Activated T-helper 1 cell treated with Interleukin-2 at 50 U/mL for 16 hours (primary cell): ENCODE results near the gene F12.
"Not testable (repeated sequence)": the region's sequence is repeated elsewhere in the genome, so short reads cannot be mapped to it uniquely, and the experiment has no call there.

Experiments
- DNase-seq: peaks from one replicate; pipeline ENCODE4 v3.0.0-alpha.2; 2020; ENCODE audit warnings: low read depth

Gene F12

GRCh38 chr5:177386542-177386941 is 22.8 kb downstream of the F12 start:
- no peak for DNase-seq

- no peak for DNase-seq
Observed at GRCh38 chr5:177385720-177386119, 23.6 kb downstream of the F12 start.

GRCh38 chr5:177384134-177384533 is 25.2 kb downstream of the F12 start, which contains the start of gene SLC34A1:
TSS of gene SLC34A1 (plus strand) at chr5:177384434. CDS start at chr5:177385742, 1,308 bp downstream.
- DNase-seq = no peak

- DNase-seq = no peak
Observed at GRCh38 chr5:177383181-177383580, 26.2 kb downstream of the F12 start.

GRCh38 chr5:177382423-177383029 is 26.8 kb downstream of the F12 start:
- no peak for DNase-seq

GRCh38 chr5:177380805-177381126 is 28.6 kb downstream of the F12 start:
- no peak for DNase-seq

- no peak for DNase-seq
Observed at GRCh38 chr5:177378884-177379883, 30.2 kb downstream of the F12 start.

- DNase-seq = no peak
Observed at GRCh38 chr5:177377851-177378776, 31.2 kb downstream of the F12 start.

- no peak for DNase-seq
Observed at GRCh38 chr5:177376107-177376506, 33.3 kb downstream of the F12 start.

- not testable (repeated sequence) for DNase-seq
Observed at GRCh38 chr5:177375516-177375915, 33.8 kb downstream of the F12 start.

- no peak for DNase-seq
Observed at GRCh38 chr5:177374211-177374610, 35.2 kb downstream of the F12 start.

GRCh38 chr5:177373806-177374205 is 35.6 kb downstream of the F12 start:
- DNase-seq = no peak

GRCh38 chr5:177372910-177373309 is 36.5 kb downstream of the F12 start:
- DNase-seq = no peak

- peak; percentile 22 for DNase-seq
Observed at GRCh38 chr5:177372034-177372896, 37.1 kb downstream of the F12 start.

GRCh38 chr5:177371120-177372033 is 38.0 kb downstream of the F12 start:
- DNase-seq = no peak

GRCh38 chr5:177370488-177371119 is 38.8 kb downstream of the F12 start:
- DNase-seq = peak; percentile 14

- DNase-seq = no peak
Observed at GRCh38 chr5:177369645-177370440, 39.5 kb downstream of the F12 start.

- DNase-seq = no peak
Observed at GRCh38 chr5:177368869-177369644, 40.3 kb downstream of the F12 start.
